Keratinocyte (primary cell): ENCODE measurements around the gene HELZ. TPM values are rescaled to one million over a fixed set of nuclear protein-coding genes. Genes with fewer than 3 reads are reported as not detected.

Experiments used
- DNase-seq: peaks from one replicate; pipeline ENCODE4 v3.0.0-alpha.2; 2011; ENCODE audit warnings: low read depth, missing footprints, low spot score
- FAIRE-seq: peaks from 2 replicates; lab custom pipeline; 2011; peaks lifted over from hg19 to GRCh38; lab: Jason Lieb, UNC
- H2AFZ ChIP-seq: 2 replicates; pipeline ENCODE4 v1.6.0; 2012; ENCODE audit warnings: low read length, control low read depth, inconsistent platforms; ENCODE audit not compliant: control insufficient read depth
- H3K27ac ChIP-seq: 2 replicates; pipeline ENCODE4 v1.5.1; 2011; ENCODE audit warnings: low read length; ENCODE audit not compliant: control insufficient read depth, insufficient read depth
- H3K27me3 ChIP-seq: 3 replicates; pipeline ENCODE4 v1.6.0; 2011; ENCODE audit warnings: low read length; ENCODE audit not compliant: control insufficient read depth, insufficient read depth; ENCODE audit errors: extremely low read depth
- H3K36me3 ChIP-seq, 2 experiments: 2 replicates in 1 of 2; 3 replicates in 1 of 2; pipeline ENCODE4 v1.5.1; 2011; ENCODE audit warnings: low read length in 2 of 2, mild to moderate bottlenecking in 1 of 2; ENCODE audit not compliant: control insufficient read depth in 2 of 2, insufficient read depth in 2 of 2; ENCODE audit errors: extremely low read depth in 1 of 2
- H3K4me1 ChIP-seq: 3 replicates; pipeline ENCODE4 v1.5.1; 2011; ENCODE audit warnings: low read length; ENCODE audit not compliant: control insufficient read depth, insufficient read depth; ENCODE audit errors: extremely low read depth
- H3K4me2 ChIP-seq: 3 replicates; pipeline ENCODE4 v1.6.0; 2011; ENCODE audit warnings: low read depth, low read length; ENCODE audit not compliant: control insufficient read depth, insufficient read depth; ENCODE audit errors: extremely low read depth
- H3K4me3 ChIP-seq, 3 experiments: fragments of 200-600 bp in 1 of 3; sonication (generic) in 1 of 3; 2 replicates in 2 of 3; 3 replicates in 1 of 3; pipeline ENCODE4 v1.5.1; 2011 to 2016; ENCODE audit warnings: low read length in 3 of 3, mild to moderate bottlenecking in 3 of 3, control low read depth in 2 of 3, inconsistent platforms in 1 of 3, low read depth in 1 of 3, mixed read lengths in 1 of 3, mixed run types in 1 of 3, moderate library complexity in 1 of 3; ENCODE audit not compliant: control insufficient read depth in 2 of 3, insufficient read depth in 2 of 3; ENCODE audit errors: extremely low read depth in 1 of 3
- H3K79me2 ChIP-seq: 2 replicates; pipeline ENCODE4 v1.6.0; 2012; ENCODE audit warnings: low read length; ENCODE audit not compliant: control insufficient read depth, insufficient read depth
- H3K9ac ChIP-seq: 3 replicates; pipeline ENCODE4 v1.6.0; 2011; ENCODE audit warnings: low read length; ENCODE audit not compliant: control insufficient read depth, insufficient read depth; ENCODE audit errors: extremely low read depth
- H3K9me1 ChIP-seq: 3 replicates; pipeline ENCODE4 v1.6.0; 2011; ENCODE audit warnings: low read length; ENCODE audit not compliant: control insufficient read depth, insufficient read depth; ENCODE audit errors: extremely low read depth
- H3K9me3 ChIP-seq: 2 replicates; pipeline ENCODE4 v1.5.1; 2012; ENCODE audit warnings: low read depth, low read length; ENCODE audit not compliant: control insufficient read depth
- H4K20me1 ChIP-seq: 3 replicates; pipeline ENCODE4 v1.6.0; 2011; ENCODE audit warnings: low read length; ENCODE audit not compliant: control insufficient read depth, insufficient read depth; ENCODE audit errors: extremely low read depth
- EZH2 ChIP-seq: IDR thresholded peaks from one replicate; pipeline ENCODE4 v1.6.1; 2012; ENCODE audit warnings: inconsistent platforms, mild to moderate bottlenecking, low read length, moderate library complexity
- dilution Hi-C: fragments of 300-500 bp; cut with MboI; formaldehyde crosslinking; loops from one replicate; pipeline ENCODE4 v1.7.0; 2020; ENCODE audit warnings: low sequenced_read_pairs; ENCODE audit not compliant: extremely low pct_ligation_motif_present
- polyA plus RNA-seq, 5 experiments: library from polyadenylated mRNA; depleted of rRNA in 3 of 5; stranded (reverse) in 3 of 5; stranded (forward) in 1 of 5; unstranded in 1 of 5; fragments of >200 nt; gene quantifications; 1 replicate in 1 of 5; 2 replicates in 3 of 5; 3 replicates in 1 of 5; pipeline versions ENCODE4 v1.2.1 to v1.2.3, GENCODE V29; 2011 to 2012; ENCODE audit warnings: missing spikeins in 2 of 5, low read depth in 1 of 5, low replicate concordance in 1 of 5
- TF ChIP-seq, protein P1 (sequence below), 3 experiments: IDR thresholded peaks in 1 of 3; conservative IDR thresholded peaks in 1 of 3; optimal IDR thresholded peaks in 1 of 3; 2 replicates in 2 of 3; 3 replicates in 1 of 3; pipeline versions ENCODE3 to v1.5.1; 2011; ENCODE audit warnings: low read length in 3 of 3, mild to moderate bottlenecking in 3 of 3, moderate library complexity in 2 of 3, control low read depth in 1 of 3, inconsistent platforms in 1 of 3; ENCODE audit not compliant: insufficient read depth in 2 of 3; ENCODE audit errors: extremely low read depth in 1 of 3

The HELZ gene
- polyA plus RNA-seq, 1 donor (not counting 4 experiments of a cell fraction or from before 2014, with no cell fraction given), result 18.2 TPM

- FAIRE-seq (no peak), DNase-seq (no peak)
- Histone ChIP-seq H3K9me1 (no peaks in the 10 kb centered on the region), H3K27me3 (no peaks in the 10 kb centered on the region), H3K36me3 (peaks cover 0 to 2% of the 10 kb centered on the region in 2 experiments), H3K79me2 (no peaks in the 10 kb centered on the region), H3K4me3 (no peak overlapping the region), H4K20me1 (no peaks in the 10 kb centered on the region), H3K27ac (no peak overlapping the region), H3K9me3 (no peaks in the 10 kb centered on the region), H3K9ac (no peak overlapping the region), H3K4me2 (no peak overlapping the region), H2AFZ (no peak overlapping the region), H3K4me1 (no peaks in the 10 kb centered on the region)
- TF ChIP-seq EZH2, result no peak
- TF ChIP-seq, protein P1, sequence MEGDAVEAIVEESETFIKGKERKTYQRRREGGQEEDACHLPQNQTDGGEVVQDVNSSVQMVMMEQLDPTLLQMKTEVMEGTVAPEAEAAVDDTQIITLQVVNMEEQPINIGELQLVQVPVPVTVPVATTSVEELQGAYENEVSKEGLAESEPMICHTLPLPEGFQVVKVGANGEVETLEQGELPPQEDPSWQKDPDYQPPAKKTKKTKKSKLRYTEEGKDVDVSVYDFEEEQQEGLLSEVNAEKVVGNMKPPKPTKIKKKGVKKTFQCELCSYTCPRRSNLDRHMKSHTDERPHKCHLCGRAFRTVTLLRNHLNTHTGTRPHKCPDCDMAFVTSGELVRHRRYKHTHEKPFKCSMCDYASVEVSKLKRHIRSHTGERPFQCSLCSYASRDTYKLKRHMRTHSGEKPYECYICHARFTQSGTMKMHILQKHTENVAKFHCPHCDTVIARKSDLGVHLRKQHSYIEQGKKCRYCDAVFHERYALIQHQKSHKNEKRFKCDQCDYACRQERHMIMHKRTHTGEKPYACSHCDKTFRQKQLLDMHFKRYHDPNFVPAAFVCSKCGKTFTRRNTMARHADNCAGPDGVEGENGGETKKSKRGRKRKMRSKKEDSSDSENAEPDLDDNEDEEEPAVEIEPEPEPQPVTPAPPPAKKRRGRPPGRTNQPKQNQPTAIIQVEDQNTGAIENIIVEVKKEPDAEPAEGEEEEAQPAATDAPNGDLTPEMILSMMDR (optimal IDR thresholded peaks at IDR 0.05 in 1 of 3, IDR thresholded peaks at IDR 0.05 in 1 of 3, conservative IDR thresholded peaks at IDR 0.05 in 1 of 3; ENCODE audit: extremely low read depth in 1 of 3, insufficient read depth in 2 of 3, low read length in 3 of 3), result no peak
- dilution Hi-C loops, result no loop called here
Measured at GRCh38 chr17:67187927-67188326, 57.1 kb downstream of the HELZ start.

GRCh38 chr17:67186782-67187181 is 58.2 kb downstream of the HELZ start:
- no peak overlapping the region for H3K4me2 ChIP-seq
- H4K20me1 ChIP-seq, result no peaks in the 10 kb centered on the region
- DNase-seq (no peak), FAIRE-seq (no peak)
- H3K9me1 ChIP-seq, result no peaks in the 10 kb centered on the region
- H3K36me3 ChIP-seq, result peaks cover 1 to 3% of the 10 kb centered on the region in 2 experiments
- H3K79me2 ChIP-seq, result no peaks in the 10 kb centered on the region
- no peak overlapping the region for H3K4me3 ChIP-seq
- TF ChIP-seq, protein P1 (optimal IDR thresholded peaks at IDR 0.05 in 1 of 3, IDR thresholded peaks at IDR 0.05 in 1 of 3, conservative IDR thresholded peaks at IDR 0.05 in 1 of 3; ENCODE audit: extremely low read depth in 1 of 3, insufficient read depth in 2 of 3, low read length in 3 of 3), result no peak
- no peak for TF ChIP-seq EZH2
- dilution Hi-C loops, result no loop called here
- H2AFZ ChIP-seq, result no peak overlapping the region
- no peak overlapping the region for H3K27ac ChIP-seq
- no peak overlapping the region for H3K9ac ChIP-seq
- no peaks in the 10 kb centered on the region for H3K4me1 ChIP-seq
- H3K27me3 ChIP-seq, result no peaks in the 10 kb centered on the region
- no peaks in the 10 kb centered on the region for H3K9me3 ChIP-seq
